ENCODE measurements around the gene TRPV6.

- TF ChIP-seq CEBPB (IDR thresholded peaks at IDR 0.05; ENCODE audit: low read depth), result no peak
- TF ChIP-seq EZH2 (IDR thresholded peaks at IDR 0.05), result no peak
- TF ChIP-seq REST (IDR thresholded peaks at IDR 0.05; ENCODE audit: low read depth), result no peak
- no peak for TF ChIP-seq CTCF (IDR thresholded peaks at IDR 0.05 in 2 of 3, conservative IDR thresholded peaks at IDR 0.05 in 1 of 3; ENCODE audit: borderline replicate concordance in 1 of 3, insufficient read depth in 1 of 3, low read depth in 2 of 3, low read length in 2 of 3)
- no peak for TF ChIP-seq POLR2A (IDR thresholded peaks at IDR 0.05; ENCODE audit: borderline replicate concordance, extremely low read depth, insufficient read depth, insufficient read length)
These were observed 28.8 kb downstream of the TRPV6 start for GRCh38 chr7:142856565-142857245.
